Testis (tissue), 2 donors: ENCODE measurements around the gene SNPH.

Experiments
- POLR2A ChIP-seq: fragments of 450-650 bp; IDR thresholded peaks from one replicate; pipeline ENCODE4 v1.6.1; 2017; ENCODE audit warnings: antibody characterized with exemption, mild to moderate bottlenecking, moderate library complexity
- TF ChIP-seq, protein P1 (sequence below), 3 experiments: fragments of 450-650 bp in 2 of 3; fragments of 200-600 bp in 1 of 3; sonication (generic) in 1 of 3; IDR thresholded peaks; one replicate each; pipeline ENCODE4 v1.5.1; 2016 to 2019; ENCODE audit warnings: antibody characterized with exemption in 3 of 3, mild to moderate bottlenecking in 2 of 3, moderate library complexity in 1 of 3

DNA sequence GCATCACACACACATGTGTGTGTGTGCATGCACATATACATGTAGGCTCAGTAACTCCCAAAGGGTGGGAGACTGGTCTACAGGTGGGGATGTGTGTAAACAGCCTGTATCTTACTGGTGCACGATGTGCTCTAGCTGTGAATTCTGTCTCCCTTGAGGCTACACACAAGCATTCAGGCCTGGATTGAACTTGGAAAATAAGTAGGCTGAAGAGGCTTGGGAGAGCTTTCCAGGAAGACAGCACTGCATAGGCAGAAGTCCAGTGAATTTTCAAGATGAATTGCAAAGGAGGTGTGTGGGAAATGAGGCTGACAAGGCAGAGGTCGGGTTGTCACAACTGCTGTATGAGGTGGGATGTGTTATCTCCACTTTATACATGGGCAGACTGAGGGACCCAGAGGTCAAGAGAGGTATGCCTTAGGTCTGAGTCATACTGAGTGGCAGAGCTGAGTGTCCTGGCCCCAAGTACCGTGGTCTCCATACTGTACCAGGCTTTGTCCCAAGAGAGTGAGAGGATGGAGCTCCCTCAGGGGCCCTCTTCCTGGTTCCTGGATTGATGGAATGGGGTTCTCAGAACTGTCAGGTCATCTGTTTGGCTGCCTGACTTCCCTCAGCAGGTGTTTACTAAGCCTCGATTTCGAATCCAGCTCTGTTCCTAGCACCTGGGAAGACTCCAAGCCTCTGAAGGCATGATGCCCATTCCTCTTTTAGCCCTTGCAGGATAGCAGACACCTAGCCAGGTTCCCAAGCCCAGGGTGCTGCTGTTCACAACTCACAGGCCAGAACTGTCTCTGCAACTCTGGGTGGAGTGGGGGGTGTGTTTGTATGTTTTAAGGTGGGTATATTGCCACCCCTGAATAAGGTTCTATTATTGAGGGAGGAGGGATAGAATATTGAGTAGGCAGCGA lies 14.4 kb downstream of the SNPH start:
- TF ChIP-seq, protein P1, sequence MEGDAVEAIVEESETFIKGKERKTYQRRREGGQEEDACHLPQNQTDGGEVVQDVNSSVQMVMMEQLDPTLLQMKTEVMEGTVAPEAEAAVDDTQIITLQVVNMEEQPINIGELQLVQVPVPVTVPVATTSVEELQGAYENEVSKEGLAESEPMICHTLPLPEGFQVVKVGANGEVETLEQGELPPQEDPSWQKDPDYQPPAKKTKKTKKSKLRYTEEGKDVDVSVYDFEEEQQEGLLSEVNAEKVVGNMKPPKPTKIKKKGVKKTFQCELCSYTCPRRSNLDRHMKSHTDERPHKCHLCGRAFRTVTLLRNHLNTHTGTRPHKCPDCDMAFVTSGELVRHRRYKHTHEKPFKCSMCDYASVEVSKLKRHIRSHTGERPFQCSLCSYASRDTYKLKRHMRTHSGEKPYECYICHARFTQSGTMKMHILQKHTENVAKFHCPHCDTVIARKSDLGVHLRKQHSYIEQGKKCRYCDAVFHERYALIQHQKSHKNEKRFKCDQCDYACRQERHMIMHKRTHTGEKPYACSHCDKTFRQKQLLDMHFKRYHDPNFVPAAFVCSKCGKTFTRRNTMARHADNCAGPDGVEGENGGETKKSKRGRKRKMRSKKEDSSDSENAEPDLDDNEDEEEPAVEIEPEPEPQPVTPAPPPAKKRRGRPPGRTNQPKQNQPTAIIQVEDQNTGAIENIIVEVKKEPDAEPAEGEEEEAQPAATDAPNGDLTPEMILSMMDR (IDR thresholded peaks at IDR 0.05), result no peak
- no peak for TF ChIP-seq POLR2A
